GM18508 (cell line): ENCODE measurements around the gene TNP2.

Source experiments
- ATAC-seq: cut with Tn5 transposase; IDR thresholded peaks from one replicate; pipeline ENCODE4 v1.9.1; 2021; ENCODE audit warnings: moderate number of reproducible peaks; ENCODE audit not compliant: insufficient read depth, unreplicated experiment

TNP2 gene

GRCh38 chr16:11258553-11259492, 10.3 kb downstream of the TNP2 start:
- ATAC-seq: no peak

- ATAC-seq: no peak
Observed at GRCh38 chr16:11257131-11257938, 11.8 kb downstream of the TNP2 start.

- ATAC-seq: no peak
Observed at GRCh38 chr16:11256661-11257130, 12.4 kb downstream of the TNP2 start.

DNA sequence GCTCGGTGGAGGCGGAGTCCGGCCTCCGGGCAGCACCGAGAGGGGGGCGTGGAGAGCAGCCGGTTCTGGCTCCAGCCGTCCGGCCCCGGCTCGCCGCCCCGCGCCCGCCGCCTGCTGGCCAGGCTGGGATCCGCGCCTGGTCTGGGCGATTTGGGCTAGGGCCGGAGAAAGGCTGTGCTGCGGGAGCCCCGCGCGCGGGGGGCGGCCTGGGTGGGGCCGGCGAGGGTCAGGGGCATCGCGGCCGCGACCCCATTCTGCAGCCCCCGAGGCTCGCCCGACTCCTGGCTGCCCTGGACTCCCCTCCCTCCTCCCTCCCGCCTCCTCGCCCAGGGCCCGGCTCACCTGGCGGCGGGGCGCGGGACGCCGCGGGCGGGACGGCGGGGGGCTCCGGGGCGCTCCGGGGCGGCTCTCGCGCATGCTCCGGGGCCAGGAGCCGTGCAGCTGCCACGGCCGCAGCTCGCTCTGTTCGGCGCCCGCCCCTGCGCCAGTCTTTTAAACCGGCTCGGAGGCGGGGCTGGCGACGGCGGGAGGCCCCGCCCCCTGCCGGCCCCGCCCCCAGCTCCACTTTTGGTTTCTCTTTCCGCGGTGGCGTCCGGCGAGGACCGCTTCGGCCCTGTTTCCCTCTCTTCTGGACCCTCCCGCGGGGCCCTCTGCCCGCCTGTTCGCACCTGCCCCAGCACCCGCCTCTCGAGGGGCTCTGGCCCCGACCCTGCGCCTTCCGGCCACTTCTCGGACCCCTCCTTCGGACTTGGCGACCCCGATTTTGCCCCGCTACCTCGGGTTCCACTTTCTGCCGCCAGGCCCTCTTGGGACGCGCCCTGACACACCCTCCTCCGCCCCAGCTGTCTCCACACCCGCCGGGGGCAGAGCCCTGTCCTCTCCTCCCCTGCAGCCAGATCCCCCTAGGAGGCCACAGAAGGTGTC, 13.1 kb downstream of the TNP2 start, which contains the start of gene SOCS1:
TSS of gene SOCS1 (minus strand) at position 468 of the 924 bp plus-strand sequence. CDS start 726 bp downstream, outside the sequence.
- no peak for ATAC-seq

- ATAC-seq: no peak
Observed at GRCh38 chr16:11254913-11255736, 14.0 kb downstream of the TNP2 start.

- no peak for ATAC-seq
Observed at GRCh38 chr16:11253995-11254912, 14.9 kb downstream of the TNP2 start.

GRCh38 chr16:11253009-11253994, 15.8 kb downstream of the TNP2 start:
- ATAC-seq: no peak

- no peak for ATAC-seq
Observed at GRCh38 chr16:11252482-11252931, 16.6 kb downstream of the TNP2 start.

DNA sequence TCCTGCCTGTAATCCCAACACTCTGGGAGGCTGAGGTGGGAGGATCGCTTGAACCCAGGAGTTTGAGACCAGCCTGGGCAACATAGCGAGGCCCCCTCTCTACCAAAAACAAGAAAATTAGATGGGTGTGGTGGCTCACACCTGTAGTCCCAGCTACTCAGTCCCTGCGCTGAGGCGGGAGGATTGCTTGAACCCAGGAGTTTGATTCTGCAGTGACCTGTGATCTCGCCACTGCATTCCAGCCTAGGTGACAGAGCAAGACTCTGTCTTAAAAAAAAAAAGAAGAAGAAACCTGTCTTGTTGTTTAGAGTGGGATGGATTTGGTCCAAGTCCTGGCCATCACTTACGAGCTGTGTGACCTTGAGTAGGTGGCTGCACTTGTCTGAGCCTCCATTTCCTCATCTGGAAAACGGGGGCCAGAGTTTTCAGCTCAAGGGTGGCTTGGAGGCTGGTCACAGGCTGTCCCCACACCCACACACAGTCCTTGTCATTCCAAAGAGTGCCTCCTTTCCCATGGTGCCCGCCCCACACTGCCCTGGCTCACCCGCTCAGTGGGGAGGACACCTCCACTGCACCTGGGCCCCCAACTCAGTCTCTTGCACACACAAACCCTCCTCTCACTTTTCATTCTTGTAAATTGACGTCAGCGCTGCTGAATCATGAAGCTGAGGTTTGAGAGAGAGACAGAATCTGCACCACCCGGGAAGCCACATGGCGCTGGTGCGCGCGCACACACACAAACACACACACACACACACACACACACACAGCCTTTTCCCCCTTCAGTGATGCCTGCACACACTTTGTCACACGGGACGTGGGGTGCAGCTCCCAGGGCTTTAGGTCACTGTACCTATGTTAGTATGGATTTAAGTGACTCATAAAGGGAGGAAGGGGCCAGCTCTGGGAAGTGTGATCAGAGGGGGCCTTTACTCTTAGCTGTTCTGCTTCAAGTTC, 17.3 kb downstream of the TNP2 start:
- no peak for ATAC-seq

DNA sequence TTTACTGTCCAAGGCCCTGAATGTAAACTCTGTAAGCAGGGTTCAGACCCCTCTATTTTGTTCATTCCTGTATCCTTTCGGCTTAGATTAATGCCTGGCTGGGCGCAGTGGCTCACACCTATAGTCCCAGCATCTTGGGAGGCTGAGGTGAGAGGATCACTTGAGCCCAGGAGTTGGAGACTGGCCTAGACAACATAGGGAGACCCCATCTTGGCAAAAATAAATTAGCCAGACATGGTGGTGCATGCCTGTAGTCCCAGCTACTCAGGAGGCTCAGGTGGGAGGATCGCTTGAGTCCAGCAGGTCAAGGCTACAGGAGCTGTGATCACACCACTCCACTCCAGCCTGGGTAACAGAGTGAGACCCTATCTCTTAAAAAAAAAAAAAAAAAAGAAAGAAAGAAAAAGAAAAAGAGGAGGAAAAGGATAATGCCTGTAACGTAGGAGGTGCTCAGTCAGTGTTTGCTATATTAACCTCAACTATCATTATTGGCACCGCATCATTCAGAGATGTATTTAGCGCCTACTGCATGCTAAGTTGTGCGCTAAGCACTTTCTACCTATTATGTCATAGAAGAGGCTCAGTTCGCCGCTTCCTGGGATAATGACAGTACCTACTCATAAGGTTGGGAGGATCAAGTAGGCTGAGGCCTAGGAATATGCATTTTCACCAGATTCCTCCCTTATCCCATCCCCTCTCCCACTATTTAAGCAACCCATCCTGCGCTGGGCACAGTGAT, 18.2 kb downstream of the TNP2 start:
- ATAC-seq: no peak

DNA sequence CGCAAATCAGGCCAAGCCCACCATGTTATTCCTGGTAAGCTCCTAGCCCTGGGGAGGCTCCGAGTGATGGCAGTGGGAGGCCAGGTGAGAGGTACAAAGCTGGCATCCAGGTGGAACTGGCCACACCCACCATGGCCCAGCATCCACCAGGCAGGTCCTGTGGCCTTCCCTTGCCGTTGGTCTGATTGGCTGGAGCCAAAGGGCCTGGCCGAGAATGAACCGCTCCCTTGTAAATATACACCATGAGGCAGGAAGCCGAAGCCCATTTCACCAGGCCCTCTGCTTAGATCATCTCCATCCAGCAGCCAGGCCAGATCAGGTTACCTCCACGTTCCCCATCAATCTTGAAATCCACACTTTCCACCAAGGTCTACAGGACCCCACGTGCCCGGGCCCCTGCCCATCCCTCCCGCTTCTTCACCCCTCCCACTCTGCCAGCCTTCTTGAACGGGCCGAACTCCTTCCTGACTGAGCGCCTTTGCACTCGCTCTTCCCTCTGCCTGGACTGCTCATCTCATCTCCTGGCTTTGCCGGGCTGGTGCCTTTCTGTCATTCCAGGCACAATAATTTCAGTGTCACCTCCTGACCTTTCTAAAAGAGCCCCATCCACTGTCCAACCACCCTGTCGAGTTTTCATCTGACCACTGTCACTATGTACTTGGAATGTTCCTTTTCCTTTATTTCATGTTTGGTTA, 18.9 kb downstream of the TNP2 start:
- no peak for ATAC-seq

DNA sequence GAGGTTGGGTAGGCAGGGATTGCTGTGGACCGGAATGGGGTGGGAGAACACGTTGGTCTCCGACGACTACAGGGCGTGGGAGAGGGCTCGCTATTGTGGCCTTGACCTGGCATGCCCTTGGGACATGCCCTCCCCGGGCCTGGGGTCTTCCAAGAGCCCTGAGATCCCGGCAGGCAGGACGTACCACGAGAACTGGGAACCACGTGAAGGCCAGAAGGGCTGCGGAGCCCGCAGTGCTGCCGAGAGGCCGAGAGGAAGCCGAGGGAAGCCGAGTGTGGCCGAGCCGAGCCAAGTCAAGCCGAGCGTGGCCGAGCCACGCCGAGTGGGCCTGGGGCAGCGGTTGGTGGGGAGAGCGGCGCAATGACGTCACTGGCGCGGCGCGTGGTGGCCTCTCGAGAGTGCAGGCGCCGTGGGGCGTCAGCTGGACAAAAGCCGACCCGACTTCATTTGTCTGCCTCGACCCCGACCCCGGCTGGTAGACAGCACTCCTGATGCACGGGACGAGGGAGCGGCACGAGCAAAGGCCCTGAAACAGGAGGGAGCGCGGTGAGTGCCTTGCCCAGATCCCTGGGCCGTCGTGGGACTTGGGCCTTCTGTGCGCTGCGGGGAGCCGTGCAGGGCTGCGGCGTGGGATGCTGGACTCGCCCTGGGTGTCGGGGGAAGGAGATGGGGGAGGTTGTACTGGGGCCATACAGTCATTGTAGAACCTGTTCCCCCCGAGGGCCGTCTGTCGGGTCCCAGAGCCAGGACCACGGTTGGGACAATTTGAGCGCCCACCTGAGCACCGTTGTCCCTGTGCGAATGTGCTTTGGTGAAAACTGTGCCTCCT, 19.7 kb downstream of the TNP2 start:
- ATAC-seq: no peak

DNA sequence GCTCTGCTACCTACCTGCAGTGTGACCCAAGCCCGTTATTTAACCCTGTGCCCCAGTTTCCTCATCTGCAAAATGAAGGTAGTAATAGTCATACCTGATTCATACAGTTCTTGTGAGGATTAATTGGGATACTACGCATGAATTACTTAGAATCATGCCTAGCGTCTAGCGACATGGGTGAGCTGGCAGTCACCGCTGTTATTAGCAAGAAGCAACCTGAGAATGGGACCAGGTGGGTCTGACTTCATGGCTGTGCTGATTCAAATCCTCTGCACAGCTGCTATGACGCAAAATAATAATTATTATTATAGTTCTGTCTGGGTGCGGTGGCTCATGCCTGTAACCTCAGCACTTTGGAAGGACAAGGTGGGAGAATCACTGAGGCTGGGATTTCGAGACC, 21.0 kb downstream of the TNP2 start:
- ATAC-seq: no peak

- ATAC-seq: no peak
Observed at GRCh38 chr16:11245988-11246387, 23.1 kb downstream of the TNP2 start.
